ENCODE measurements around the gene NOP14.

- TF ChIP-seq, protein P1, sequence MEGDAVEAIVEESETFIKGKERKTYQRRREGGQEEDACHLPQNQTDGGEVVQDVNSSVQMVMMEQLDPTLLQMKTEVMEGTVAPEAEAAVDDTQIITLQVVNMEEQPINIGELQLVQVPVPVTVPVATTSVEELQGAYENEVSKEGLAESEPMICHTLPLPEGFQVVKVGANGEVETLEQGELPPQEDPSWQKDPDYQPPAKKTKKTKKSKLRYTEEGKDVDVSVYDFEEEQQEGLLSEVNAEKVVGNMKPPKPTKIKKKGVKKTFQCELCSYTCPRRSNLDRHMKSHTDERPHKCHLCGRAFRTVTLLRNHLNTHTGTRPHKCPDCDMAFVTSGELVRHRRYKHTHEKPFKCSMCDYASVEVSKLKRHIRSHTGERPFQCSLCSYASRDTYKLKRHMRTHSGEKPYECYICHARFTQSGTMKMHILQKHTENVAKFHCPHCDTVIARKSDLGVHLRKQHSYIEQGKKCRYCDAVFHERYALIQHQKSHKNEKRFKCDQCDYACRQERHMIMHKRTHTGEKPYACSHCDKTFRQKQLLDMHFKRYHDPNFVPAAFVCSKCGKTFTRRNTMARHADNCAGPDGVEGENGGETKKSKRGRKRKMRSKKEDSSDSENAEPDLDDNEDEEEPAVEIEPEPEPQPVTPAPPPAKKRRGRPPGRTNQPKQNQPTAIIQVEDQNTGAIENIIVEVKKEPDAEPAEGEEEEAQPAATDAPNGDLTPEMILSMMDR (IDR thresholded peaks at IDR 0.05), result no peak
- no peak for TF ChIP-seq ZFX (IDR thresholded peaks at IDR 0.05; ENCODE audit: borderline replicate concordance)
Observed at GRCh38 chr4:3010577-3010976, 47.4 kb upstream of the NOP14 start.

Measured in 22Rv1 (cell line).